KMS-11 (cell line): Measurements from ENCODE around the gene TEX9.
A peak's percentile ranks its signal among the peaks of the same experiment; 100 is the strongest.
"Not testable (repeated sequence)": the region's sequence is repeated elsewhere in the genome, so short reads cannot be mapped to it uniquely, and the experiment has no call there.

Experiments
- H2AFZ ChIP-seq: fragments of 200-600 bp; sonication (generic); 2 replicates; pipeline ENCODE4 v1.6.1; 2016; ENCODE audit warnings: antibody characterized with exemption, mixed run types, low read depth
- H3K27ac ChIP-seq: fragments of 200-600 bp; sonication (generic); 2 replicates; pipeline ENCODE4 v1.6.1; 2016; ENCODE audit warnings: mild to moderate bottlenecking, mixed run types
- H3K27me3 ChIP-seq: fragments of 200-600 bp; sonication (generic); 2 replicates; pipeline ENCODE4 v1.6.1; 2017; ENCODE audit warnings: mild to moderate bottlenecking, low read depth, mixed run types, moderate library complexity; ENCODE audit not compliant: insufficient read depth
- H3K36me3 ChIP-seq: fragments of 200-600 bp; sonication (generic); 2 replicates; pipeline ENCODE4 v1.6.1; 2017; ENCODE audit warnings: mild to moderate bottlenecking, mixed run types; ENCODE audit not compliant: insufficient read depth
- H3K4me1 ChIP-seq: fragments of 200-600 bp; sonication (generic); 2 replicates; pipeline ENCODE4 v1.6.1; 2016; ENCODE audit warnings: mild to moderate bottlenecking, low read depth, mixed run types; ENCODE audit not compliant: poor library complexity, severe bottlenecking
- H3K4me2 ChIP-seq: fragments of 200-600 bp; sonication (generic); 2 replicates; pipeline ENCODE4 v1.7.0; 2016; ENCODE audit warnings: mild to moderate bottlenecking, mixed run types
- H3K4me3 ChIP-seq: fragments of 200-600 bp; sonication (generic); IDR thresholded peaks from 2 replicates; pipeline ENCODE4 v1.6.1; 2017; ENCODE audit warnings: low read depth, low read length, mixed read lengths; ENCODE audit not compliant: insufficient read depth
- H3K79me2 ChIP-seq: fragments of 200-600 bp; sonication (generic); 2 replicates; pipeline ENCODE4 v1.6.1; 2016; ENCODE audit warnings: low read depth, mixed run types; ENCODE audit not compliant: insufficient read depth
- H3K9ac ChIP-seq: fragments of 200-600 bp; sonication (generic); 2 replicates; pipeline ENCODE4 v1.6.1; 2016; ENCODE audit warnings: mild to moderate bottlenecking, mixed run types
- H4K20me1 ChIP-seq: fragments of 200-600 bp; sonication (generic); 2 replicates; pipeline ENCODE4 v1.6.1; 2016; ENCODE audit warnings: mild to moderate bottlenecking, mixed run types; ENCODE audit not compliant: insufficient read depth
- CTCF ChIP-seq: fragments of 200-600 bp; sonication (generic); conservative IDR thresholded peaks from 2 replicates; pipeline ENCODE4 v1.6.1; 2017; ENCODE audit warnings: low read depth, mild to moderate bottlenecking, antibody characterized with exemption, low read length, moderate library complexity, mixed read lengths

Gene TEX9

DNA sequence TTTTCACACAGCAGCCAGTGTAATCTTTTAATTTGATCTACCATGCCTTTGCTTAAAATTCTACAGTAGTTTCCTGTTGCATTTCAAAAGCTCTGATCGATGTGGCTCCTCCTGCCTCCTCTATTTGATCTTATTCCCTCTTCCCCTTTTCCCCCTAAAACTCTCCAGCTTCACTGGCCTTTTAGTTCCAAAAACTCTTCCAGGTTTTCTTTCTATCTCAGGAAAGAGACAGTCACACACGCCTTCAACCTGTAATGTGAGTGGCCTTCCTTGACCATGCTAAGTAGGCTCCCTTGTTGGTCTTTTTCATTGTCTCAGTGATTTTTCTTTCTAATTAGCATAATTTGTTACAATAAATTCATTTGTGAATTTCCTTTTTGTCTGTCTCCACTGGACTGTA is 985 bp downstream of the TEX9 start:
- no peak overlapping the region for H3K9ac ChIP-seq
- H3K4me3 ChIP-seq = no peak overlapping the region
- peak overlapping the region; percentile 68 for H3K4me2 ChIP-seq
- H2AFZ ChIP-seq = peak overlapping the region; percentile 100; the same call in 1 of the 2 replicates
- peaks cover 14% of the 10 kb centered on the region for H3K4me1 ChIP-seq
- no peak for TF ChIP-seq CTCF
- no peaks in the 10 kb centered on the region for H4K20me1 ChIP-seq
- no peaks in the 10 kb centered on the region for H3K27me3 ChIP-seq
- no peaks in the 10 kb centered on the region for H3K36me3 ChIP-seq
- no peaks in the 10 kb centered on the region for H3K79me2 ChIP-seq
- H3K27ac ChIP-seq = no peak overlapping the region

DNA sequence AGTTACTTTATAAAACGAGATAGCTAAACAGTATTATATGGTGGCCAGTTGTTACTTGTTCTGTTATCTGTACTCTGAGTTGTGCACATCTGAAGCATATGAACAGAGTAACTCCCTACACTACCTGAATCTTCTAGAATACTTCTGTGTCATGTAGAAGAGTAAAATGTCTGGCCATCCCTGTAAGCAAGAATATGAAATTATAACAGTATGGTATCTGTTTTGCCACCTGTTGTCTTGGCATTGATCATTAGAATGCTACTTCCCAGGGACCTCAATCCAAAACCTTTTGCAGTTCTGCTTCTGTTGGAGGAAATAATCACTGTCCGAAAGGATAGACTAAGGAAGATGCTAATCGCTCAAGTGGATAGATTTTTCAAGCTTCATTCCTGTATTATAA is 1.9 kb downstream of the TEX9 start:
- Histone ChIP-seq H3K27ac (no peak overlapping the region), H3K36me3 (no peaks in the 10 kb centered on the region), H4K20me1 (no peaks in the 10 kb centered on the region), H3K27me3 (no peaks in the 10 kb centered on the region), H3K79me2 (no peaks in the 10 kb centered on the region), H3K4me1 (peaks cover 24% of the 10 kb centered on the region), H3K4me3 (no peak overlapping the region), H2AFZ (no peak overlapping the region), H3K4me2 (no peak overlapping the region), H3K9ac (no peak overlapping the region)
- TF ChIP-seq CTCF = no peak

DNA sequence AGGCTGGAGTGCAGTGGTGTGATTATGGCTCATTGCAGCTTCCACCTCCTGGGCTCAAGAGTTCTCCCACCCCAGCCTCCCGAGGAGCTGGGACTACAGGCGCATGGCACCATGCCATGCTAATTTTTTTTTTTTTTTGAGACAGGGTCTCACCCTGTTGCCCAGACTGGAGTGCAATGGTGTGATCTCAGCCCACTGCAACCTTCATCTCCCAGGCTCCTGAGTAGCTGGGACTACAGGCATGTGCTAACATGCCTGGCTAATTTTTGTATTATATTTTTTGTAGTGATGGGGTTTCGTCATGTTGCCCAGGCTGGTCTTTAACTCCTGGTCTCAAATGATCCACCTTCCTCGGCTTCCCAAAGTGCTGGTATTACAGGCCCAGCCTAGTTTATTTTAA is 4.0 kb downstream of the TEX9 start:
- no peak overlapping the region for H3K4me2 ChIP-seq
- H4K20me1 ChIP-seq = no peaks in the 10 kb centered on the region
- no peak overlapping the region for H3K4me3 ChIP-seq
- H3K36me3 ChIP-seq = no peaks in the 10 kb centered on the region
- no peak overlapping the region for H2AFZ ChIP-seq
- no peaks in the 10 kb centered on the region for H3K27me3 ChIP-seq
- TF ChIP-seq CTCF = no peak
- H3K9ac ChIP-seq = no peak overlapping the region; the same call in 1 of the 2 replicates
- H3K27ac ChIP-seq = no peak overlapping the region
- H3K4me1 ChIP-seq = peaks cover 29% of the 10 kb centered on the region
- no peaks in the 10 kb centered on the region for H3K79me2 ChIP-seq

- Histone ChIP-seq H4K20me1 (no peaks in the 10 kb centered on the region), H3K4me3 (no peak overlapping the region), H3K79me2 (no peaks in the 10 kb centered on the region), H2AFZ (no peak overlapping the region), H3K27me3 (no peaks in the 10 kb centered on the region), H3K36me3 (no peaks in the 10 kb centered on the region), H3K9ac (no peak overlapping the region), H3K4me1 (peaks cover 16% of the 10 kb centered on the region), H3K27ac (no peak overlapping the region), H3K4me2 (no peak overlapping the region; the same call in 1 of the 2 replicates)
- TF ChIP-seq CTCF = no peak
Measured at GRCh38 chr15:56371495-56372147, 6.4 kb downstream of the TEX9 start.

DNA sequence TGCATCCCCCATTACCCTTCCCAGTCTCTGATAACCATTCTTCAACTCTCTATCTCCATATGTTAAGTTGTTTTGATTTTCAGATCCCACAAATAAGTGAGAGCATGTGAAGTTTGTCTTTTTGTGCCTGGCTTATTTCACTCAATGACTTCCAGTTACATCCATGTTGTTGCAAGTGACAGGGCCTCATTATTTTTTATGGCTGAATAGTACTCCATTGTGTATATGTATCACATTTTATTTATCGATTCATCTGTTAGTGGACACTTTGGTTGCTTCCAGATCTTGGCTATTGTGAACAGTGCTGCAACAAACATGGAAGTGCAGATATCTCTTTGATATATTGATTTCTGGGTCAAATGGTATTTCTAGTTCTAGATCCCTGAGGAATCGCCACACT is 9.5 kb downstream of the TEX9 start:
- not testable (repeated sequence) for H2AFZ ChIP-seq, H3K4me3 ChIP-seq, H3K79me2 ChIP-seq, H3K27me3 ChIP-seq, H3K27ac ChIP-seq, H3K36me3 ChIP-seq, H3K9ac ChIP-seq, H3K4me2 ChIP-seq, H4K20me1 ChIP-seq
- peaks cover 16% of the 10 kb centered on the region for H3K4me1 ChIP-seq

DNA sequence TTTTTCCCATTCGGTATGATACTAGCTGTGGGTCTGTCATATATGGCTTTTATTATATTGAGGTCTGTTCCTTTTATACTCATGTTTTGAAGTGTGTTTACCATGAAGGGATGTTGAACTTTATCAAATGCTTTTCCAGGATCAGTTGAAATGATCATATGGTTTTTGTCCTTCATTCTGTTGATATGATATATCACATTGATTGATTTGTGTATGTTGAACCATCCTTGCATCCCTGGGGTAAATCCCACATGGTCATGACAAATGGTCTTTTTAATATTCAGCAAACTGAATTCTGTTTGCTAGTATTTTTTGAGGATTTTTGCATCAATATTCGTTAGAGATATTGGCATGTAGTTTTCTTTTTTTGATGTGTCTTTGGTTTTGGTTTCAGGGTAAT is 12.6 kb downstream of the TEX9 start:
- H3K36me3 ChIP-seq, H3K27me3 ChIP-seq, H3K4me2 ChIP-seq, H3K79me2 ChIP-seq, H3K27ac ChIP-seq, H3K4me3 ChIP-seq, H4K20me1 ChIP-seq, H3K9ac ChIP-seq, H3K4me1 ChIP-seq, H2AFZ ChIP-seq: not testable (repeated sequence)
